HCT116 (cell line): Measurements from ENCODE around the gene DCHS1. TPM values are rescaled to one million over a fixed set of nuclear protein-coding genes. Genes with fewer than 3 reads are reported as not detected.

ENCODE experiments used
- ATAC-seq: fragments of 200-7000 bp; cut with Tn5 transposase; 2 replicates; pipeline ENCODE4 v1.9.1; 2020; ENCODE audit warnings: mild to moderate bottlenecking, moderate library complexity
- BruUV-seq: library from RNA; stranded (reverse); fragments of 400-500 nt; replicated peaks from 2 replicates; lab custom pipeline; 2021; lab: Mats Ljungman, UMichigan
- CTCF ChIA-PET: fragments of 300-600 bp; sonication (Branson Sonifier 250); formaldehyde crosslinking; loops from one replicate; lab custom pipeline; 2021; ENCODE audit warnings: antibody characterized with exemption; lab: Charles Lee
- POLR2A ChIA-PET: fragments of 300-600, 350-600 bp; sonication (Branson Sonifier 250); formaldehyde crosslinking; loops from one replicate; lab custom pipeline; 2021; ENCODE audit warnings: antibody characterized with exemption; lab: Charles Lee
- RAD21 ChIA-PET, 2 experiments: fragments of 300-600 bp; sonication (Branson Sonifier 250); formaldehyde crosslinking; loops; one replicate each; lab custom pipeline; 2023; ENCODE audit warnings: low total read pairs in 2 of 2; ENCODE audit not compliant: uncharacterized antibody in 2 of 2, unreplicated experiment in 2 of 2, low non-redundant PET in 1 of 2; lab: Charles Lee
- DNase-seq: peaks from one replicate; pipeline ENCODE4 v3.0.0-alpha.2; 2010; ENCODE audit warnings: low read depth, low spot score
- H2AFZ ChIP-seq: fragments of 200-600 bp; shearing (Covaris generic), sonication (generic); 2 replicates; pipeline ENCODE4 v1.6.1; 2017; ENCODE audit warnings: low read depth, mixed run types, mixed read lengths, antibody characterized with exemption, low read length; ENCODE audit not compliant: poor library complexity, severe bottlenecking
- H3K27ac ChIP-seq: 2 replicates; pipeline ENCODE4 v1.5.1; 2012; ENCODE audit warnings: low read depth, low read length
- H3K27me3 ChIP-seq: fragments of 200-600 bp; sonication (generic); 2 replicates; pipeline ENCODE4 v1.6.1; 2016; ENCODE audit warnings: mixed run types, low read length, mixed read lengths; ENCODE audit not compliant: insufficient read depth
- H3K36me3 ChIP-seq, 2 experiments: fragments of 200-500 bp in 1 of 2; fragments of 200-600 bp in 1 of 2; sonication (Bioruptor generic) in 1 of 2; sonication (generic) in 1 of 2; 2 replicates each; pipeline versions ENCODE4 v1.5.1 to v1.6.1; 2014 to 2016; ENCODE audit warnings: low read length in 2 of 2, inconsistent platforms in 1 of 2, mixed read lengths in 1 of 2, mixed run types in 1 of 2; ENCODE audit not compliant: insufficient read depth in 2 of 2, control insufficient read depth in 1 of 2
- H3K4me1 ChIP-seq, 2 experiments: fragments of 200-600 bp in 1 of 2; sonication (generic) in 1 of 2; 2 replicates each; pipeline versions ENCODE4 v1.5.1 to v1.6.1; 2012 to 2017; ENCODE audit warnings: low read length in 2 of 2, inconsistent platforms in 1 of 2, mild to moderate bottlenecking in 1 of 2, mixed read lengths in 1 of 2, mixed run types in 1 of 2, moderate library complexity in 1 of 2; ENCODE audit not compliant: insufficient read depth in 2 of 2, control insufficient read depth in 1 of 2
- H3K4me2 ChIP-seq: fragments of 200-600 bp; sonication (generic); 2 replicates; pipeline ENCODE4 v1.6.1; 2017; ENCODE audit warnings: mixed run types, low read length, mixed read lengths
- H3K4me3 ChIP-seq, 2 experiments: fragments of 200-600 bp in 1 of 2; sonication (generic) in 1 of 2; replicated peaks in 1 of 2; 2 replicates each; pipeline ENCODE4 v1.5.1; 2011 to 2016; ENCODE audit warnings: low read length in 2 of 2, control low read depth in 1 of 2, low read depth in 1 of 2, mild to moderate bottlenecking in 1 of 2, mixed read lengths in 1 of 2, mixed run types in 1 of 2
- H3K79me2 ChIP-seq: fragments of 200-600 bp; sonication (generic); 2 replicates; pipeline ENCODE4 v1.6.1; 2017; ENCODE audit warnings: mild to moderate bottlenecking, mixed run types, low read length, moderate library complexity, mixed read lengths; ENCODE audit not compliant: insufficient read depth
- H3K9ac ChIP-seq: fragments of 200-600 bp; sonication (generic); 2 replicates; pipeline ENCODE4 v1.6.1; 2016; ENCODE audit warnings: low read length, mixed read lengths
- H3K9me2 ChIP-seq: fragments of 200-600 bp; sonication (generic), shearing (Covaris generic); 2 replicates; pipeline ENCODE4 v1.6.1; 2017; ENCODE audit warnings: mixed run types, mild to moderate bottlenecking, moderate library complexity; ENCODE audit not compliant: insufficient read depth
- H3K9me3 ChIP-seq, 2 experiments: fragments of 200-500 bp in 1 of 2; fragments of 200-600 bp in 1 of 2; sonication (Bioruptor generic) in 1 of 2; sonication (generic) in 1 of 2; 2 replicates each; pipeline ENCODE4 v1.6.1; 2014 to 2017; ENCODE audit warnings: low read length in 2 of 2, mixed read lengths in 2 of 2, inconsistent platforms in 1 of 2, low read depth in 1 of 2, mild to moderate bottlenecking in 1 of 2, mixed run types in 1 of 2, moderate library complexity in 1 of 2; ENCODE audit not compliant: control insufficient read depth in 1 of 2, insufficient read depth in 1 of 2
- H4K20me1 ChIP-seq: fragments of 200-600 bp; sonication (generic), shearing (Covaris generic); 2 replicates; pipeline ENCODE4 v1.6.1; 2017; ENCODE audit warnings: mixed run types, mild to moderate bottlenecking, moderate library complexity; ENCODE audit not compliant: insufficient read depth
- ELF1 ChIP-seq: IDR thresholded peaks from 2 replicates; pipeline ENCODE4 v1.6.1; 2012; ENCODE audit warnings: low read depth, borderline replicate concordance
- POLR2A ChIP-seq: IDR thresholded peaks from 2 replicates; pipeline ENCODE4 v1.7.0; 2011; ENCODE audit warnings: borderline replicate concordance; ENCODE audit not compliant: insufficient read depth, insufficient read length; ENCODE audit errors: extremely low read depth
- TCF7L2 ChIP-seq: IDR thresholded peaks from 2 replicates; pipeline ENCODE4 v1.7.0; 2011; ENCODE audit warnings: borderline replicate concordance, inconsistent platforms; ENCODE audit not compliant: insufficient read depth, insufficient read length; ENCODE audit errors: extremely low read depth
- YY1 ChIP-seq: IDR thresholded peaks from 2 replicates; pipeline ENCODE4 v1.6.1; 2011; ENCODE audit warnings: low read length, low read depth, moderate library complexity, mild to moderate bottlenecking; ENCODE audit not compliant: insufficient replicate concordance; ENCODE audit errors: extremely low read depth
- ZBTB33 ChIP-seq: IDR thresholded peaks from 2 replicates; pipeline ENCODE4 v1.6.1; 2011; ENCODE audit warnings: mild to moderate bottlenecking, low read length, moderate library complexity; ENCODE audit not compliant: insufficient replicate concordance; ENCODE audit errors: extremely low read depth
- ZFX ChIP-seq: fragments of 450-650 bp; IDR thresholded peaks from 2 replicates; pipeline ENCODE4 v1.6.1; 2017
- intact Hi-C: fragments of 100-400 bp; cut with micrococcal nuclease; formaldehyde crosslinking; loops from 2 replicates; pipeline ENCODE4 v1.10.0; 2022
- total RNA-seq: library from RNA; stranded (reverse); gene quantifications from one replicate; pipeline ENCODE4 v1.2.1, GENCODE V29; 2021; ENCODE audit not compliant: unreplicated experiment

The DCHS1 gene
- total RNA-seq, 1 experiment from 2014 or later: 0.30 TPM

- Histone ChIP-seq H3K4me3 (no peak overlapping the region), H3K4me2 (no peak overlapping the region), H3K9me2 (no peaks in the 10 kb centered on the region), H3K27ac (no peak overlapping the region), H3K4me1 (no peaks in the 10 kb centered on the region), H3K9me3 (peaks cover 4 to 13% of the 10 kb centered on the region in 2 experiments; a peak in 1 of 4 replicates), H3K27me3 (no peaks in the 10 kb centered on the region), H3K36me3 (peaks cover 0 to 3% of the 10 kb centered on the region in 2 experiments; a peak in 1 of 4 replicates), H2AFZ (no peak overlapping the region), H4K20me1 (no peaks in the 10 kb centered on the region), H3K9ac (no peak overlapping the region), H3K79me2 (0 out of 2 replicates have a peak, but pooled peaks cover 5% of the 10 kb centered on the region)
- DNase-seq (no peak), ATAC-seq (no peak)
- no peak for TF ChIP-seq YY1
- no peak for TF ChIP-seq ZBTB33
- TF ChIP-seq TCF7L2: no peak
- TF ChIP-seq POLR2A: no peak
- no peak for TF ChIP-seq ELF1
- TF ChIP-seq ZFX: no peak
- RAD21 ChIA-PET: no interaction called here
- intact Hi-C loops: no loop called here
- POLR2A ChIA-PET: no interaction called here
- no TSS peak for BruUV-seq
- CTCF ChIA-PET: no interaction called here
Measured at GRCh38 chr11:6586434-6587359, 68.9 kb downstream of the DCHS1 start.
